Jurkat, Clone E6-1 (cell line): ENCODE data around the gene NUDT9.
"Not testable (repeated sequence)": the region's sequence is repeated elsewhere in the genome, so short reads cannot be mapped to it uniquely, and the experiment has no call there.

ENCODE experiments used
- DNase-seq: peaks from one replicate; pipeline ENCODE4 v3.0.0-alpha.2; 2011; ENCODE audit warnings: low read depth, low spot score
- H3K4me3 ChIP-seq: 2 replicates; pipeline ENCODE4 v1.5.1; 2011; ENCODE audit warnings: mild to moderate bottlenecking, low read length, control low read depth, moderate library complexity

NUDT9 gene

DNA sequence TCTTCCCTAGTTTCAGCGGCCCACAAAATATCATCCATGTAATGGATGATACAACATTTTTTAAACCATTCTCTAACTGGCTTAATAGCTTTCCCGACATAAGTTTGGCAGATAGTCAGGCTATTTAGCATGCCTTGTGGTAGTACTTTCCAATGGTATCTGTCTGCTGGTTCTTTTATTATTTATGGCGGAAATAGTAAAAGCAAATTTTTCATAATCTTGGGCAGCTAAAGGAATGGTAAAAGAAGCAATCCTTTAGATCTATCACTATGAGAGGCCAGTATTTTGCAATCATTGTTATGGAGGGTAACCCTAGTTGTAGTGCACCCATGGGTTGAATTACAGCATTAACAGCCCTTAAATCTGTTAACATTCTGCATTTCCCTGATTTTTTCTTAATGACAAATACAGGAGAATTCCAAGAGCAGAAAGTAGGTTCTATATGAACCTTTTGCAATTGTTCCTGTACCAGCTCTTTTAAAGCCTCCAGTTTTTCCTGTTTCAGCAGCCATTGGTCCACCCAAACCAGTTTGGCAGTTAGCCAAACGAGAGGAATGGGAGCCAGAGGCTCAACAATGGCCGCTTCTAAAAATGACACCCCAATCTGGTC lies 17.1 kb upstream of the NUDT9 start:
- H3K4me3 ChIP-seq = no peak overlapping the region
- no peak for DNase-seq

DNA sequence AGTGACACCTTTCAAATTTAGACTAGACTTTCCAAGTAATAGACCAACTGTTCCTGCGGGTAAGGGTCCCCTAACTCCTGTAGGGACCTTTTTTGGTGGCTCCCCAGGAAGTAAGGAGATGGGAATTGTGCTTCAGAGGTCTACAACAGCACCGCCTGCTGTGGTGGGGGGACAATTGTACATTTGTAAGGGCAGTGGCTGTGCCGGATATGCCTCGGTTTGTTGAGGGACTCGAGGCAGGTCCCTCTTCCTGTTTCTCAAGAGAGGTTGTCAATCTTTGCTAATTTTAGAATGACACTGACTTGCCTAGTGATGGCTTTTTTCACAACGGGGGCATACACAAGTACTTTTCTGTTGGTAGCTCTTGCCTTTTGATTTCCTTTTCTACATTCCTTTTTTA lies 15.9 kb upstream of the NUDT9 start:
- no peak overlapping the region for H3K4me3 ChIP-seq
- DNase-seq = no peak

DNA sequence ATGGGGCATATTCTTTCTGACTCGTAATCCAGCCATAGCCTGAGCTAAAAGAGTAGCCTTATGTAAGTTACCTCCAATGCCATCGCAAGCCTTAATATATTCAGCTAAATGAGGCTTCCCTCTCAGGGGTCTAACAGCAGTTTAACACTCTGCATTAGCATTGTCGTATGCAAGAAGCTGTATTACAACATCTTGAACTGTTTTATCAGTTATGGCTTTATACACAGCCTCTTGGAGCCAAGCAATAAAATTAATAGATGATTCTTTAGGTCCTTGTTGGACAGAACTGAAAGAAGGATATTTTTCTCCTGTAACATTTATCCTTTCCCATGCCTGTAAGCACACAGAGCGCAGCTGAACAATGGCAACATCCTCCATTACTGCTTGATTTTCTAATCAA lies 15.5 kb upstream of the NUDT9 start:
- H3K4me3 ChIP-seq, DNase-seq: not testable (repeated sequence)

GRCh38 chr4:87409420-87409939 lies 12.9 kb upstream of the NUDT9 start:
- no peak for DNase-seq
- no peak overlapping the region for H3K4me3 ChIP-seq

GRCh38 chr4:87410157-87410556 lies 12.2 kb upstream of the NUDT9 start:
- H3K4me3 ChIP-seq = no peak overlapping the region
- DNase-seq = no peak

- DNase-seq = no peak
- no peak overlapping the region for H3K4me3 ChIP-seq
These were observed 11.7 kb upstream of the NUDT9 start for GRCh38 chr4:87410679-87411078.

GRCh38 chr4:87414816-87415215 lies 7.6 kb upstream of the NUDT9 start:
- H3K4me3 ChIP-seq = no peak overlapping the region
- no peak for DNase-seq

- DNase-seq = no peak
- no peak overlapping the region for H3K4me3 ChIP-seq
These were observed 5.4 kb upstream of the NUDT9 start for GRCh38 chr4:87416965-87417364.

DNA sequence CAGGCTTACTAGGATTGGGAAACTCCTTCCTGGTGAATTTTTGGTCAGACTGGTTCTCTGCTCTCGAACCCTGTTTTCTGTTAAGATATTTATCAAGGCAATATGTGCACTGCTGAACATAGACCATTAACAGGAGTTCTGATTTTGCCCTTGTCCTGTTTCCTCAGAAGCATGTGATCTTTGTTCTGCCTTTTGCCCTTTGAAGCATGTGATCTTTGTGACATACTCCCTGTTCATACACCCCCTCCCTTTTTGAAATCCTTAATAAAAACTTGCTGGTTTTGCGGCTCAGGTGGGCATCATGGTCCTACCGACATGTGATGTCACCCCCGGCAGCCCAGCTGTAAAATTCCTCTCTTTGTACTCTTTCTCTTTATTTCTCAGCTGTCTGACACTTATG lies 4.0 kb upstream of the NUDT9 start:
- H3K4me3 ChIP-seq, DNase-seq: not testable (repeated sequence)

- no peak for DNase-seq
- H3K4me3 ChIP-seq = no peak overlapping the region
These were observed 2.7 kb upstream of the NUDT9 start for GRCh38 chr4:87419578-87420249.

GRCh38 chr4:87420276-87420830 lies 2.0 kb upstream of the NUDT9 start:
- DNase-seq = no peak
- no peak overlapping the region for H3K4me3 ChIP-seq

GRCh38 chr4:87423317-87424098 lies 1.1 kb downstream of the NUDT9 start:
- H3K4me3 ChIP-seq = peak overlapping the region; percentile 70
- DNase-seq = no peak

- peak overlapping the region; percentile 70; the same call in 1 of the 2 replicates for H3K4me3 ChIP-seq
- DNase-seq = not testable (repeated sequence)
These were observed 1.7 kb downstream of the NUDT9 start for GRCh38 chr4:87424099-87424543.

DNA sequence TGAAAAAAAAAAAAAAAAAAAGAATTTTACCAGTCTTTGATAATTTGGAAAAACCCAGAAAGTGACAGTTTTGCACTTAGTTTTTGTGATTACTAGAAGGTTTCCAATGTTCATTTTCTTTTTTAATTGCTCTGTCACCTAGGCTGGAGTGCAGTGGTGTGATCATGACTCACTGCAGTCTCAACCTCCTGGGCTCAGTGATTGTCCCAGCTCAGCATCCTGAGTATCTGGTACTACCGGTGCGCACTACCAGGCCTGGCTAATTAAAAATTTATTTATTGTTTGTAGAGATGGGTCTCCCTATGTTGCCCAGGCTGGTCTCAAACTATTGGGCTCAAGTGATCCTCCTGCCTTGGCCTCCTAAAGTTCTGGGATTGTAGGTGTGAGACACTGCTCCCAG lies 3.3 kb downstream of the NUDT9 start:
- DNase-seq = no peak
- H3K4me3 ChIP-seq = no peak overlapping the region

GRCh38 chr4:87426865-87427517 lies 4.6 kb downstream of the NUDT9 start:
- DNase-seq = no peak
- no peak overlapping the region for H3K4me3 ChIP-seq

DNA sequence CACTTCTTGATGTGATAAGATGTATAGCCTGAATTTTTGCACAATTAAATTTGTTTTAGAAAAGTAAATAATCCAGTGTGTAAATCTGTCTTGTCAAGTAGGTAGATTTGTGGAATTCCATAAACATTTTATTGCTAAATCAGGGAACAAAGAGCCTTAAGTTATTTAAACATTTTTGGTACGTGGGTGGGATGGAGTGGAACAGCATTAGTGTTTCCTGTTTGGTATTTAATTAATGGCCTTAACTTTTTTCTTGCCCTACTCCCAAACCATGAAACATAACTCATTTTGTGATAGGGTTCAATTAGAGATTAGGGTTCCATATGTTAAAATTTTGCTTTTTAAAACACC lies 5.1 kb downstream of the NUDT9 start:
- no peak for DNase-seq

DNA sequence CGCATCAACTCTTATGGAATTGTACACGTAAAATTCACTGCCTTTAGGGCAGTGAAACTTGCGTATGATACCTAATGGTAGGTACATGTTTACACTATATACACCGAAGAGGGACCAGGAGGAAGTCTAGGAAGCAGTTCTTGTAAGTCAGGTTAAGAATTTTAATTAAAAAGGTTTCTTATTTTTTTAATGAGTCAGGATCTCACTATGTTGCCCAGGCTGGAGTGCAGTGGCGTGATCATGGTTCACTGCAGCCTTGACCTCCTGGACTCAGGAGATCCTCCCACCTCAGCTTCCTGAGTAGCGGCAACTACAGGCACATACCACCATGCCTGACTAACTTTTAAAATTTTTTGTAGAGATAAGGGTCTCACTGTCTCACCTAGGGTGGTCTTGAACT lies 6.6 kb downstream of the NUDT9 start:
- DNase-seq = no peak
- H3K4me3 ChIP-seq = no peak overlapping the region

More for the DNA sequence above, 5.1 kb downstream of the NUDT9 start:
- H3K4me3 ChIP-seq = no peak overlapping the region

GRCh38 chr4:87430038-87430437 lies 7.7 kb downstream of the NUDT9 start:
- H3K4me3 ChIP-seq = no peak overlapping the region
- DNase-seq = no peak

- no peak for DNase-seq
These were observed 11.0 kb downstream of the NUDT9 start for GRCh38 chr4:87433342-87433741.

More at GRCh38 chr4:87433342-87433741, 11.0 kb downstream of the NUDT9 start:
- no peak overlapping the region for H3K4me3 ChIP-seq
